HG03066 (cell line): Measurements from ENCODE around the gene NIT1.
A peak's percentile ranks its signal among the peaks of the same experiment; 100 is the strongest.
"Not testable (repeated sequence)": the region's sequence is repeated elsewhere in the genome, so short reads cannot be mapped to it uniquely, and the experiment has no call there.

Experiments
- ATAC-seq: cut with Tn5 transposase; IDR thresholded peaks from one replicate; pipeline ENCODE4 v1.9.1; 2021; ENCODE audit warnings: low read depth; ENCODE audit not compliant: unreplicated experiment

NIT1 gene

GRCh38 chr1:161111527-161111926, 6.4 kb upstream of the NIT1 start:
- no peak for ATAC-seq

GRCh38 chr1:161113915-161114314, 4.0 kb upstream of the NIT1 start:
- no peak for ATAC-seq

GRCh38 chr1:161114556-161114955, 3.3 kb upstream of the NIT1 start:
- no peak for ATAC-seq

- ATAC-seq, result no peak
These were observed 2.7 kb upstream of the NIT1 start for GRCh38 chr1:161115132-161115711.

- ATAC-seq, result not testable (repeated sequence)
These were observed 1.9 kb upstream of the NIT1 start for GRCh38 chr1:161115961-161116360.

DNA sequence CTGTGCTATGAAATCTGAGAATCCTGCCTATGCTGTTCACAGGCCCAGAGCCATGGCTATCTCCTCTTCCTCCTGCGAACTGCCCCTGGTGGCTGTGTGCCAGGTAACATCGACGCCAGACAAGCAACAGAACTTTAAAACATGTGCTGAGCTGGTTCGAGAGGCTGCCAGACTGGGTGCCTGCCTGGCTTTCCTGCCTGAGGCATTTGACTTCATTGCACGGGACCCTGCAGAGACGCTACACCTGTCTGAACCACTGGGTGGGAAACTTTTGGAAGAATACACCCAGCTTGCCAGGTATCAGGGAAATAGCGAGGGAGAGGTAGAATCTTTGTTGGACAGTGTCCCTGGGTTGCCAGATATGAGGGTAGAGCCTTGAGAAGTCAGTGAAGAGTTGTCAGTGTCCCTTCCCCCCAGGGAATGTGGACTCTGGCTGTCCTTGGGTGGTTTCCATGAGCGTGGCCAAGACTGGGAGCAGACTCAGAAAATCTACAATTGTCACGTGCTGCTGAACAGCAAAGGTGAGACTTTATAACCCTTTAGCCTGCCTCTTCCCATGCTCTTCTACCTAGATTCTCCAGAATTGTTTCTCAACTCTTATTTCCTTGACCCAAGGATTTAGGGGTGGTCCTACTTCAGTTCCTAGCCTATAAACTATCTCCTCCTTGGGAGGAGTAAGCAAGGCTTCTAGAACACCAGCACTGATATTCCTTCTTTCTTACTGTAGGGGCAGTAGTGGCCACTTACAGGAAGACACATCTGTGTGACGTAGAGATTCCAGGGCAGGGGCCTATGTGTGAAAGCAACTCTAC, 1.4 kb downstream of the NIT1 start:
- ATAC-seq, result peak; percentile 55

GRCh38 chr1:161121042-161121650, 3.2 kb downstream of the NIT1 start:
- ATAC-seq, result no peak

- ATAC-seq, result no peak
These were observed 3.9 kb downstream of the NIT1 start for GRCh38 chr1:161121834-161122233.

GRCh38 chr1:161122967-161123366, 5.1 kb downstream of the NIT1 start:
- ATAC-seq, result no peak

GRCh38 chr1:161127649-161128048, 9.7 kb downstream of the NIT1 start:
- no peak for ATAC-seq

GRCh38 chr1:161128591-161129420, 10.9 kb downstream of the NIT1 start:
- no peak for ATAC-seq

GRCh38 chr1:161130266-161130665, 12.4 kb downstream of the NIT1 start:
- no peak for ATAC-seq

DNA sequence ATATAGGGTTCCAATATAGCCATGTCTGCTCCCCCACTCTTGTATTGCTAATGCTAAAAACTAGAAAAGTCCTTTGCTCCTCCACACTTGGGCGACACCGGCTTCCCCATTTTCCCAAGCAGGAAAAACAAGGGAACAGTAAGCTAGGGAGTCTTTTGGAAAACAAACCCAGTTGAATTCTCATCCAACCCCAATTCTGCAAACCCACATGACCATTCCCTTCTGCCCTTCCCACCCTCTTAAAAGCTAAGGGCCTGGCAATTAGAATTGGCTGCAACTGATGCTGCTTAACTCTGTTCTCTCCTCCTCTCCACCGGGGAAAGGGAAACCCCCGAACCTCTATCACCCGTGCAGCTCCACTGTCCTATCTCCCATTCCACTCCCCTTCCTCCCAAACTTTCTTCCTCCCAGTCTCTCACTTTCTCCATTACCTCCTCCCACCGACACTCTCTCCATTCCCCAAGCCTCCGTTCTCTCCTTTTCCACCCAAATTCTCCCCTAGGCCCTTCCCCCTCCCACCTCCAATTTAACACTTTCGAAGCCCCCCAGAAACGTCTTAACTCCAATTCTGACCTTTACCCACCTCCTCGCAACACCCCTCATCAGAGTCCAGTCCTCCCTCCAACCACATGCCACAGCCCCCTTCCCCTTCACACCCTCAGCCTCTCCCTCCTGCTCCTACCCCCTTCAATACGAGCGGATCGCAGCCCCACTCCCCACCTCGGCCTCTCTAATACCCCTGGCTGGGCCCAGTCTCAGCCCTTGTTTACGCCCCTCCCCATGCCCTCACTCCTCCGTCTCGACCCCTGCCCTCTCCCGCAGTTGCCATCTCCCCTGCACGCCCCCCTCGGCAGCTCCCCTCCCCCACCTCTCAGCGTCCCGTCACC, 13.9 kb downstream of the NIT1 start:
- ATAC-seq, result no peak

GRCh38 chr1:161132410-161133219, 14.7 kb downstream of the NIT1 start, which contains the start of gene DEDD:
TSS of gene DEDD (minus strand) at chr1:161132667. CDS start at chr1:161124462, 8,205 bp downstream.
- peak; percentile 95 for ATAC-seq

- no peak for ATAC-seq
These were observed 15.4 kb downstream of the NIT1 start for GRCh38 chr1:161133220-161133740.

- no peak for ATAC-seq
These were observed 20.0 kb downstream of the NIT1 start for GRCh38 chr1:161137881-161138280.

DNA sequence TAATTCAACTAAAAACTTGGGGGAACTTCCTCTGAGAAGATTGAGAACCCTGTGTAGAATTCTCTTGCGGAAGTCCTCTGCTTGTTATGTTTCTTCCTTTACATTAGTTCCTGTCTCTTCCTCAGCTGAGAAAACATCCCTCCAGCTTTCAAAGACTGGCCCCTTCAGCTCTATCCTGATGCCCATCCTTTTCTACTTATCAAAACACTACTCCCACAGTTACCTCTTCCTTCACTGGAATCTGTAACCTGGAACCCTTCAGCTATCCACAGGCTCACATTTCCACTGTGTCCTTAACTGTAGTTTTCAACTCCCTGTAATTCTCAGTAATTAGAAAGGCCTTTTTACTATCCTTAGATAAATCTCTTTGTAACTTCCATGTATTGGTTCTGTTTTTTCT, 20.5 kb downstream of the NIT1 start:
- ATAC-seq, result no peak

DNA sequence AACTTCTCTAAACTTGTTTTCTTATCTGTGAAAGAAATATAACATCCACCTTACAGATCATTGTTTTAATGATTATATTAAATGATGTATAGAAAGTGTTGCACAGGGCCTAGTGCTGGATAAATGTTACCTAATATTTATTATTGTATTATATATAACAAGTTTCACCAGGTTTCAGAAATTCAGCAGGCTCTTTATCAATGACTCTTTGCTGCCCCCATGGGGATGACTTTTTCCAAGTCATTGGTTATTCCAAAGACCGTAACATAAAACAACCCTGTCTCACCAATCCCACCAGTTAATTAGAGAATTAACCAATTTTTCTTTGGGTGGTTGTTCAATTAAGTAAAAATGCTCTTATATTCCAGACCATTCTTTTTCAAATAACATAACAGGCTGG, 21.9 kb downstream of the NIT1 start:
- ATAC-seq, result no peak
